ENCODE measurements around the gene KCNE4.

Gene KCNE4

DNA sequence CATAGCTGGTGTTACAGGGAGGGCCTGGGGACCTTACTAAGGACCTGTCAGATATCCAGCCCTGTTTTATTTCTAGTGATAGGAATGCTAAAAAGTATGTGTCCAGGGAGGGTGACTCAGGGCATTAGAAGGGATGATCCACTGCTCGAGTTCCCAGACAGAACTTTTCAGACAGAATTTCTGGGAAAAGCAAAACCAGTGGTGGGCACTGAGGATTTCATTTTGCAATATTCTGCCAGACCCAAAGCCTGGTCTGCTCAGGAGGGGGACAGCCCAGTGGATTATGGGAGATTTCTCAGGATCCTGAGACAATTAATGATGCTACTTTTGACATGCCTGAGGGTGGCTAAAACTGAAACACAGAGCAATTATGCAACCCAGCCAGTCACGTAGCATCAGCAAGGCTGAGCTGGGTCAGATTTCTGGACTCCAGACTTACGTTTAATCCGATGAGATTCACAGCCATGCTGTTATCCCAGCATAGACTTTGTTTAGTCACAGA is 4.7 kb upstream of the KCNE4 start (continued):
- TF ChIP-seq, protein P1, sequence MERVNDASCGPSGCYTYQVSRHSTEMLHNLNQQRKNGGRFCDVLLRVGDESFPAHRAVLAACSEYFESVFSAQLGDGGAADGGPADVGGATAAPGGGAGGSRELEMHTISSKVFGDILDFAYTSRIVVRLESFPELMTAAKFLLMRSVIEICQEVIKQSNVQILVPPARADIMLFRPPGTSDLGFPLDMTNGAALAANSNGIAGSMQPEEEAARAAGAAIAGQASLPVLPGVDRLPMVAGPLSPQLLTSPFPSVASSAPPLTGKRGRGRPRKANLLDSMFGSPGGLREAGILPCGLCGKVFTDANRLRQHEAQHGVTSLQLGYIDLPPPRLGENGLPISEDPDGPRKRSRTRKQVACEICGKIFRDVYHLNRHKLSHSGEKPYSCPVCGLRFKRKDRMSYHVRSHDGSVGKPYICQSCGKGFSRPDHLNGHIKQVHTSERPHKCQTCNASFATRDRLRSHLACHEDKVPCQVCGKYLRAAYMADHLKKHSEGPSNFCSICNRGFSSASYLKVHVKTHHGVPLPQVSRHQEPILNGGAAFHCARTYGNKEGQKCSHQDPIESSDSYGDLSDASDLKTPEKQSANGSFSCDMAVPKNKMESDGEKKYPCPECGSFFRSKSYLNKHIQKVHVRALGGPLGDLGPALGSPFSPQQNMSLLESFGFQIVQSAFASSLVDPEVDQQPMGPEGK (CRISPR knock-in tag; IDR thresholded peaks at IDR 0.05; ENCODE audit: borderline replicate concordance) = peak; percentile 25; the same call in 1 of the 2 replicates
- no peak for TF ChIP-seq ESRRG (CRISPR knock-in tag; IDR thresholded peaks at IDR 0.05)

DNA sequence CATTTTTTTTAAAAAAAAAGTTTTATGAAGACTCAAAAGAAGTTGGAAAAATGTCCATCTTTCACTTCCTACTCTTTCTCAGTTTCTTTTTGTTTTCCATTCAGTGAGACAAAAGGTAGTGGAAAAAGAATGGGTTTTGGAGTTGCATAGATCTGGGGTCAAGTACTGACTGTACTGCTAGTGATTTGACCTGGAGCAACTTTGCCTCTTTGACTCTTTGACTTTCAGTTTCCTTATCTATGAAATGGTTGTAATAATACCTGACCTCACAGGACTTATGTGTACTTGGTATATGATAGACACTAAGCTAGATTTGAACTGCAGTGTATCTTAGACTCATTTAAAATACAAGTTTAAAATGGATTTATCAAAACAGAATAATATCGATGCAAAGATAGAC is 3.5 kb upstream of the KCNE4 start:
- no peak for ATAC-seq
- TF ChIP-seq, protein P1 (CRISPR knock-in tag; IDR thresholded peaks at IDR 0.05; ENCODE audit: borderline replicate concordance) = no peak
- TF ChIP-seq PPARA (CRISPR knock-in tag; IDR thresholded peaks at IDR 0.05; ENCODE audit: borderline replicate concordance) (no peak), RARB (CRISPR knock-in tag; IDR thresholded peaks at IDR 0.05) (no peak), TCF4 (CRISPR knock-in tag; IDR thresholded peaks at IDR 0.05; ENCODE audit: borderline replicate concordance) (no peak), ZNF8 (CRISPR knock-in tag; IDR thresholded peaks at IDR 0.05) (no peak), BACH2 (CRISPR knock-in tag; IDR thresholded peaks at IDR 0.05; ENCODE audit: borderline replicate concordance) (no peak), ESRRG (CRISPR knock-in tag; IDR thresholded peaks at IDR 0.05) (no peak), ZNF565 (CRISPR knock-in tag; conservative IDR thresholded peaks at IDR 0.05; ENCODE audit: low read depth) (no peak), ZFP3 (CRISPR knock-in tag; IDR thresholded peaks at IDR 0.05) (no peak), TOX (CRISPR knock-in tag; IDR thresholded peaks at IDR 0.05; ENCODE audit: borderline replicate concordance) (no peak), ARNTL (CRISPR knock-in tag; IDR thresholded peaks at IDR 0.05; ENCODE audit: borderline replicate concordance, low read depth) (no peak), ZC3H10 (CRISPR knock-in tag; IDR thresholded peaks at IDR 0.05) (no peak), ISL1 (CRISPR knock-in tag; IDR thresholded peaks at IDR 0.05) (no peak)
- TF ChIP-seq, protein P2, sequence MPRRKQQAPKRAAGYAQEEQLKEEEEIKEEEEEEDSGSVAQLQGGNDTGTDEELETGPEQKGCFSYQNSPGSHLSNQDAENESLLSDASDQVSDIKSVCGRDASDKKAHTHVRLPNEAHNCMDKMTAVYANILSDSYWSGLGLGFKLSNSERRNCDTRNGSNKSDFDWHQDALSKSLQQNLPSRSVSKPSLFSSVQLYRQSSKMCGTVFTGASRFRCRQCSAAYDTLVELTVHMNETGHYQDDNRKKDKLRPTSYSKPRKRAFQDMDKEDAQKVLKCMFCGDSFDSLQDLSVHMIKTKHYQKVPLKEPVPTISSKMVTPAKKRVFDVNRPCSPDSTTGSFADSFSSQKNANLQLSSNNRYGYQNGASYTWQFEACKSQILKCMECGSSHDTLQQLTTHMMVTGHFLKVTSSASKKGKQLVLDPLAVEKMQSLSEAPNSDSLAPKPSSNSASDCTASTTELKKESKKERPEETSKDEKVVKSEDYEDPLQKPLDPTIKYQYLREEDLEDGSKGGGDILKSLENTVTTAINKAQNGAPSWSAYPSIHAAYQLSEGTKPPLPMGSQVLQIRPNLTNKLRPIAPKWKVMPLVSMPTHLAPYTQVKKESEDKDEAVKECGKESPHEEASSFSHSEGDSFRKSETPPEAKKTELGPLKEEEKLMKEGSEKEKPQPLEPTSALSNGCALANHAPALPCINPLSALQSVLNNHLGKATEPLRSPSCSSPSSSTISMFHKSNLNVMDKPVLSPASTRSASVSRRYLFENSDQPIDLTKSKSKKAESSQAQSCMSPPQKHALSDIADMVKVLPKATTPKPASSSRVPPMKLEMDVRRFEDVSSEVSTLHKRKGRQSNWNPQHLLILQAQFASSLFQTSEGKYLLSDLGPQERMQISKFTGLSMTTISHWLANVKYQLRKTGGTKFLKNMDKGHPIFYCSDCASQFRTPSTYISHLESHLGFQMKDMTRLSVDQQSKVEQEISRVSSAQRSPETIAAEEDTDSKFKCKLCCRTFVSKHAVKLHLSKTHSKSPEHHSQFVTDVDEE (CRISPR knock-in tag; IDR thresholded peaks at IDR 0.05) = no peak
- TF ChIP-seq, protein P3, sequence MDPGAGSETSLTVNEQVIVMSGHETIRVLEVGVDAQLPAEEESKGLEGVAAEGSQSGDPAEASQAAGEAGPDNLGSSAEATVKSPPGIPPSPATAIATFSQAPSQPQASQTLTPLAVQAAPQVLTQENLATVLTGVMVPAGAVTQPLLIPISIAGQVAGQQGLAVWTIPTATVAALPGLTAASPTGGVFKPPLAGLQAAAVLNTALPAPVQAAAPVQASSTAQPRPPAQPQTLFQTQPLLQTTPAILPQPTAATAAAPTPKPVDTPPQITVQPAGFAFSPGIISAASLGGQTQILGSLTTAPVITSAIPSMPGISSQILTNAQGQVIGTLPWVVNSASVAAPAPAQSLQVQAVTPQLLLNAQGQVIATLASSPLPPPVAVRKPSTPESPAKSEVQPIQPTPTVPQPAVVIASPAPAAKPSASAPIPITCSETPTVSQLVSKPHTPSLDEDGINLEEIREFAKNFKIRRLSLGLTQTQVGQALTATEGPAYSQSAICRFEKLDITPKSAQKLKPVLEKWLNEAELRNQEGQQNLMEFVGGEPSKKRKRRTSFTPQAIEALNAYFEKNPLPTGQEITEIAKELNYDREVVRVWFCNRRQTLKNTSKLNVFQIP (CRISPR knock-in tag; IDR thresholded peaks at IDR 0.05; ENCODE audit: borderline replicate concordance, low read depth) = no peak
- TF ChIP-seq, protein P4, sequence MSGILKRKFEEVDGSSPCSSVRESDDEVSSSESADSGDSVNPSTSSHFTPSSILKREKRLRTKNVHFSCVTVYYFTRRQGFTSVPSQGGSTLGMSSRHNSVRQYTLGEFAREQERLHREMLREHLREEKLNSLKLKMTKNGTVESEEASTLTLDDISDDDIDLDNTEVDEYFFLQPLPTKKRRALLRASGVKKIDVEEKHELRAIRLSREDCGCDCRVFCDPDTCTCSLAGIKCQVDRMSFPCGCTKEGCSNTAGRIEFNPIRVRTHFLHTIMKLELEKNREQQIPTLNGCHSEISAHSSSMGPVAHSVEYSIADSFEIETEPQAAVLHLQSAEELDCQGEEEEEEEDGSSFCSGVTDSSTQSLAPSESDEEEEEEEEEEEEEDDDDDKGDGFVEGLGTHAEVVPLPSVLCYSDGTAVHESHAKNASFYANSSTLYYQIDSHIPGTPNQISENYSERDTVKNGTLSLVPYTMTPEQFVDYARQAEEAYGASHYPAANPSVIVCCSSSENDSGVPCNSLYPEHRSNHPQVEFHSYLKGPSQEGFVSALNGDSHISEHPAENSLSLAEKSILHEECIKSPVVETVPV (CRISPR knock-in tag; IDR thresholded peaks at IDR 0.05) = no peak
- TF ChIP-seq, protein P5, sequence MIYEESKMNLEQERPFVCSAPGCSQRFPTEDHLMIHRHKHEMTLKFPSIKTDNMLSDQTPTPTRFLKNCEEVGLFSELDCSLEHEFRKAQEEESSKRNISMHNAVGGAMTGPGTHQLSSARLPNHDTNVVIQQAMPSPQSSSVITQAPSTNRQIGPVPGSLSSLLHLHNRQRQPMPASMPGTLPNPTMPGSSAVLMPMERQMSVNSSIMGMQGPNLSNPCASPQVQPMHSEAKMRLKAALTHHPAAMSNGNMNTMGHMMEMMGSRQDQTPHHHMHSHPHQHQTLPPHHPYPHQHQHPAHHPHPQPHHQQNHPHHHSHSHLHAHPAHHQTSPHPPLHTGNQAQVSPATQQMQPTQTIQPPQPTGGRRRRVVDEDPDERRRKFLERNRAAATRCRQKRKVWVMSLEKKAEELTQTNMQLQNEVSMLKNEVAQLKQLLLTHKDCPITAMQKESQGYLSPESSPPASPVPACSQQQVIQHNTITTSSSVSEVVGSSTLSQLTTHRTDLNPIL (CRISPR knock-in tag; IDR thresholded peaks at IDR 0.05; ENCODE audit: low read depth) = no peak

DNA sequence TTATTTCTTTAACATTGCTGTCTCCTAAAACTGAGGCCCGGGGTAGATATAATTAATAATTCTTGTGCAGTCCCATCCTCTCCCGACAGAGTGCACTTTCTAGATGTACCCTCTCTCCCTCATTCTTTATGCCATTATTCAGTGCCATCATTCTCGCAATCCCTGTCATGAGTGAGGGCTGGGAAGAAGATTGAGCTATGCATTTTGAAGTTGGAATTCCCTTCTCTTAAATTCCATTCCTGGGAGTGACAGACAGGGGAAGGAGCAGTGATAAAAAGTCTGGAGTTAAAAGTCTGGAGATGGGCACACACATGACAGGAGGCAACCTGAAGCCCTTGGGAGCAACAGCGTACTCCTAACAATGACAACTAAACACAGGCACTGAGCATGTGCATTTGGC is 2.6 kb upstream of the KCNE4 start:
- no peak for ATAC-seq
- TF ChIP-seq ISL1 (CRISPR knock-in tag; IDR thresholded peaks at IDR 0.05) (peak; percentile 8; the same call in 1 of the 2 replicates), CSDC2 (CRISPR knock-in tag; IDR thresholded peaks at IDR 0.05) (no peak), OSR1 (CRISPR knock-in tag; IDR thresholded peaks at IDR 0.05) (no peak)
